Measurements from ENCODE around the gene ARL14EPL. TPM values are rescaled to one million over a fixed set of nuclear protein-coding genes. Genes with fewer than 3 reads are reported as not detected.

The ARL14EPL gene
- total RNA-seq (not detected), polyA plus RNA-seq (not detected)

GRCh38 chr5:116032094-116032517 lies at the start of gene ARL14EPL:
Gene ARL14EPL (plus strand): TSS chr5:116032472. CDS start chr5:116051466, 18,994 bp downstream.
- H3K4me3 Mint-ChIP-seq, result no peak within 1 kb of the TSS
- DNase-seq (no peak), ATAC-seq (ENCODE audit: low read depth in 2 of 2) (no peak)
- H3K4me3 ChIP-seq (ENCODE audit: low read depth, low read length), result no peak within 1 kb of the TSS
- H3K27me3 ChIP-seq (ENCODE audit: control insufficient read depth, insufficient read depth, low read length), result peaks cover 6% of the 10 kb centered on the region
- no peaks in the 10 kb centered on the region for H3K9me3 ChIP-seq (ENCODE audit: control insufficient read depth in 2 of 2, low read length in 2 of 2)
- H3K4me1 Mint-ChIP-seq, result no peaks in the 10 kb centered on the region
- peaks cover 42% of the 10 kb centered on the region for H3K27me3 Mint-ChIP-seq
- H3K36me3 Mint-ChIP-seq, result no peaks in the 10 kb centered on the region
- H3K27ac Mint-ChIP-seq, result no peak within 1 kb of the TSS
- H3K9me3 Mint-ChIP-seq, result peaks cover 0 to 5% (median 0%) of the 10 kb centered on the region in 7 donors
- H3K36me3 ChIP-seq (ENCODE audit: control insufficient read depth, insufficient read depth, low read length), result no peaks in the 10 kb centered on the region
- H3K4me1 ChIP-seq (ENCODE audit: control insufficient read depth, insufficient read depth, low read length, poor library complexity, severe bottlenecking), result no peaks in the 10 kb centered on the region
- H3K27ac ChIP-seq (ENCODE audit: insufficient read depth, low read length, poor library complexity, severe bottlenecking), result no peak within 1 kb of the TSS

- Mint-ChIP-seq H3K27me3 (no peaks in the 10 kb centered on the region), H3K27ac (no peak overlapping the region), H3K9me3 (peaks cover 0 to 2% (median 0%) of the 10 kb centered on the region in 7 donors), H3K4me3 (no peak overlapping the region), H3K36me3 (no peaks in the 10 kb centered on the region), H3K4me1 (no peaks in the 10 kb centered on the region)
- Histone ChIP-seq H3K27me3 (ENCODE audit: control insufficient read depth, insufficient read depth, low read length) (peaks cover 6% of the 10 kb centered on the region), H3K4me3 (ENCODE audit: low read depth, low read length) (no peak overlapping the region), H3K4me1 (ENCODE audit: control insufficient read depth, insufficient read depth, low read length, poor library complexity, severe bottlenecking) (no peaks in the 10 kb centered on the region), H3K9me3 (ENCODE audit: control insufficient read depth in 2 of 2, low read length in 2 of 2) (no peaks in the 10 kb centered on the region), H3K27ac (ENCODE audit: insufficient read depth, low read length, poor library complexity, severe bottlenecking) (no peak overlapping the region), H3K36me3 (ENCODE audit: control insufficient read depth, insufficient read depth, low read length) (no peaks in the 10 kb centered on the region)
- DNase-seq (no peak), ATAC-seq (ENCODE audit: low read depth in 2 of 2) (no peak)
Measured at GRCh38 chr5:115983519-115983918, 48.8 kb upstream of the ARL14EPL start.

- DNase-seq, result no peak
Measured at GRCh38 chr5:115985802-115986757, 46.2 kb upstream of the ARL14EPL start.

DNA sequence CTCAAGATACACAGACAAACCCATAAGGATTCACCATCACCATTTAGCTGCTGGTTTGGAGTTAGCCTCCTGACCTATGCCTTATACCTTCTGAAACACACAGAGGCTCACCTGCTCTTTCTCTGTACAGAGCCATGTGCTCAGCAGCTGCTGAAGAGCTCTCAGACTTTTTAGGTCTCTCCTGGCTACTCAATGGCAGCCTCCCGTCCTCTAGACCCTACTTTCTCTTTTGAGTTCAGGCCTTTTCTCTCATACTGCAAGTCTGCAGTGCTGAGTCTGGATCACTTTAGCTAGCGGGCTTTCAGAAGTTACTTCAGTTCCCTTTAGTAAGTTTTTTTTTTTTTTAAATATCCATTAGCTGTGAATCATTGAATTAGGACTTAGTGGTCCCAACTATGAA lies 44.3 kb upstream of the ARL14EPL start:
- peaks cover 12% of the 10 kb centered on the region for H3K27me3 Mint-ChIP-seq
- no peak overlapping the region for H3K27ac Mint-ChIP-seq
- Histone ChIP-seq H3K27me3 (ENCODE audit: control insufficient read depth, insufficient read depth, low read length) (no peaks in the 10 kb centered on the region), H3K4me3 (ENCODE audit: low read depth, low read length) (no peak overlapping the region), H3K9me3 (ENCODE audit: control insufficient read depth in 2 of 2, low read length in 2 of 2) (no peaks in the 10 kb centered on the region), H3K36me3 (ENCODE audit: control insufficient read depth, insufficient read depth, low read length) (no peaks in the 10 kb centered on the region), H3K27ac (ENCODE audit: insufficient read depth, low read length, poor library complexity, severe bottlenecking) (no peak overlapping the region), H3K4me1 (ENCODE audit: control insufficient read depth, insufficient read depth, low read length, poor library complexity, severe bottlenecking) (no peaks in the 10 kb centered on the region)
- no peaks in the 10 kb centered on the region for H3K4me1 Mint-ChIP-seq
- no peak for ATAC-seq (ENCODE audit: low read depth in 2 of 2)
- no peaks in the 10 kb centered on the region for H3K9me3 Mint-ChIP-seq
- H3K4me3 Mint-ChIP-seq, result no peak overlapping the region
- no peaks in the 10 kb centered on the region for H3K36me3 Mint-ChIP-seq
- no peak for DNase-seq

More at GRCh38 chr5:115985802-115986757, 46.2 kb upstream of the ARL14EPL start:
- H3K4me3 ChIP-seq (ENCODE audit: low read depth, low read length), result no peak overlapping the region
- H3K36me3 Mint-ChIP-seq, result no peaks in the 10 kb centered on the region
- H3K27ac Mint-ChIP-seq, result no peak overlapping the region
- peaks cover 3% of the 10 kb centered on the region for H3K27me3 ChIP-seq (ENCODE audit: control insufficient read depth, insufficient read depth, low read length)
- no peaks in the 10 kb centered on the region for H3K9me3 ChIP-seq (ENCODE audit: control insufficient read depth in 2 of 2, low read length in 2 of 2)
- no peak for ATAC-seq (ENCODE audit: low read depth in 2 of 2)
- H3K4me1 ChIP-seq (ENCODE audit: control insufficient read depth, insufficient read depth, low read length, poor library complexity, severe bottlenecking), result no peaks in the 10 kb centered on the region
- peaks cover under 1% of the 10 kb centered on the region for H3K27me3 Mint-ChIP-seq
- no peaks in the 10 kb centered on the region for H3K36me3 ChIP-seq (ENCODE audit: control insufficient read depth, insufficient read depth, low read length)
- no peak overlapping the region for H3K4me3 Mint-ChIP-seq
- H3K27ac ChIP-seq (ENCODE audit: insufficient read depth, low read length, poor library complexity, severe bottlenecking), result no peak overlapping the region
- H3K9me3 Mint-ChIP-seq, result no peaks in the 10 kb centered on the region
- no peaks in the 10 kb centered on the region for H3K4me1 Mint-ChIP-seq

- Mint-ChIP-seq H3K27me3 (peaks cover 12% of the 10 kb centered on the region), H3K9me3 (peaks cover 0 to 5% (median 0%) of the 10 kb centered on the region in 7 donors), H3K36me3 (no peaks in the 10 kb centered on the region), H3K4me1 (no peaks in the 10 kb centered on the region), H3K4me3 (no peak overlapping the region), H3K27ac (no peak overlapping the region)
- peaks cover 2% of the 10 kb centered on the region for H3K27me3 ChIP-seq (ENCODE audit: control insufficient read depth, insufficient read depth, low read length)
- H3K36me3 ChIP-seq (ENCODE audit: control insufficient read depth, insufficient read depth, low read length), result no peaks in the 10 kb centered on the region
- H3K4me3 ChIP-seq (ENCODE audit: low read depth, low read length), result no peak overlapping the region
- DNase-seq (no peak), ATAC-seq (ENCODE audit: low read depth in 2 of 2) (no peak)
- H3K4me1 ChIP-seq (ENCODE audit: control insufficient read depth, insufficient read depth, low read length, poor library complexity, severe bottlenecking), result no peaks in the 10 kb centered on the region
- no peaks in the 10 kb centered on the region for H3K9me3 ChIP-seq (ENCODE audit: control insufficient read depth in 2 of 2, low read length in 2 of 2)
- H3K27ac ChIP-seq (ENCODE audit: insufficient read depth, low read length, poor library complexity, severe bottlenecking), result no peak overlapping the region
Measured at GRCh38 chr5:115992848-115993350, 39.4 kb upstream of the ARL14EPL start.

- no peak overlapping the region for H3K27ac ChIP-seq (ENCODE audit: insufficient read depth, low read length, poor library complexity, severe bottlenecking)
- no peaks in the 10 kb centered on the region for H3K36me3 ChIP-seq (ENCODE audit: control insufficient read depth, insufficient read depth, low read length)
- no peak overlapping the region for H3K4me3 ChIP-seq (ENCODE audit: low read depth, low read length)
- Mint-ChIP-seq H3K27ac (no peak overlapping the region), H3K27me3 (peaks cover 12% of the 10 kb centered on the region), H3K4me3 (no peak overlapping the region), H3K9me3 (peaks cover 0 to 5% (median 0%) of the 10 kb centered on the region in 7 donors), H3K4me1 (no peaks in the 10 kb centered on the region), H3K36me3 (no peaks in the 10 kb centered on the region)
- ATAC-seq (ENCODE audit: low read depth in 2 of 2) (no peak), DNase-seq (no peak)
- no peaks in the 10 kb centered on the region for H3K9me3 ChIP-seq (ENCODE audit: control insufficient read depth in 2 of 2, low read length in 2 of 2)
- peaks cover 2% of the 10 kb centered on the region for H3K27me3 ChIP-seq (ENCODE audit: control insufficient read depth, insufficient read depth, low read length)
- no peaks in the 10 kb centered on the region for H3K4me1 ChIP-seq (ENCODE audit: control insufficient read depth, insufficient read depth, low read length, poor library complexity, severe bottlenecking)
Measured at GRCh38 chr5:115995351-115995750, 36.9 kb upstream of the ARL14EPL start.

- Mint-ChIP-seq H3K36me3 (no peaks in the 10 kb centered on the region), H3K27ac (no peak overlapping the region), H3K9me3 (peaks cover 0 to 2% (median 0%) of the 10 kb centered on the region in 7 donors), H3K4me1 (no peaks in the 10 kb centered on the region), H3K4me3 (no peak overlapping the region), H3K27me3 (peaks cover 8% of the 10 kb centered on the region)
- no peak for ATAC-seq (ENCODE audit: low read depth in 2 of 2)
- Histone ChIP-seq H3K4me1 (ENCODE audit: control insufficient read depth, insufficient read depth, low read length, poor library complexity, severe bottlenecking) (no peaks in the 10 kb centered on the region), H3K36me3 (ENCODE audit: control insufficient read depth, insufficient read depth, low read length) (no peaks in the 10 kb centered on the region), H3K9me3 (ENCODE audit: control insufficient read depth in 2 of 2, low read length in 2 of 2) (no peaks in the 10 kb centered on the region), H3K4me3 (ENCODE audit: low read depth, low read length) (no peak overlapping the region), H3K27me3 (ENCODE audit: control insufficient read depth, insufficient read depth, low read length) (no peaks in the 10 kb centered on the region), H3K27ac (ENCODE audit: insufficient read depth, low read length, poor library complexity, severe bottlenecking) (no peak overlapping the region)
- no peak for DNase-seq
Measured at GRCh38 chr5:116002116-116002906, 30.0 kb upstream of the ARL14EPL start.
